ENCODE results near the gene ZNF439.
"Not testable (repeated sequence)": the region's sequence is repeated elsewhere in the genome, so short reads cannot be mapped to it uniquely, and the experiment has no call there.

ZNF439 gene
- 4.8 to 27.9 (median 8.0) reads per million in 9 experiments for total RNA-seq

GRCh38 chr19:11848594-11849469 lies at the start of gene ZNF439:
TSS of gene ZNF439 (plus strand) at chr19:11848726. CDS start at chr19:11848868, 142 bp downstream.
- Mint-ChIP-seq H3K4me1 (ENCODE audit: low read depth in 2 of 2) (peaks cover 9% of the 10 kb centered on the region in 2 donors), H3K27me3 (peaks cover 0 to 29% of the 10 kb centered on the region in 2 donors)
- peak; percentile 99 for ATAC-seq (replicated peaks)

GRCh38 chr19:11806354-11807098 lies 42.0 kb upstream of the ZNF439 start:
- no peak for ATAC-seq (replicated peaks)
- Mint-ChIP-seq H3K36me3 (ENCODE audit: insufficient read depth) (peaks cover 6% of the 10 kb centered on the region), H3K4me3 (no peak overlapping the region), H3K27ac (no peak overlapping the region), H3K27me3 (no peaks in the 10 kb centered on the region), H3K4me1 (ENCODE audit: low read depth in 2 of 2) (no peaks in the 10 kb centered on the region), H3K9me3 (peaks cover 1 to 7% of the 10 kb centered on the region in 2 donors)
- DNase-seq, result no peak

More at GRCh38 chr19:11848594-11849469, at the start of gene ZNF439:
- Mint-ChIP-seq H3K9me3 (peaks cover 0 to 4% of the 10 kb centered on the region in 2 donors), H3K27ac (peak within 1 kb of the TSS; percentile 49 to 59), H3K4me3 (peak within 1 kb of the TSS; percentile 79 to 80), H3K36me3 (ENCODE audit: insufficient read depth) (no peaks in the 10 kb centered on the region)
- peak; percentile 58 to 72 (median 60) for DNase-seq

- H3K9me3 Mint-ChIP-seq, result peaks cover 1 to 7% of the 10 kb centered on the region in 2 donors
- no peak overlapping the region for H3K4me3 Mint-ChIP-seq
- no peaks in the 10 kb centered on the region for H3K27me3 Mint-ChIP-seq
- no peak overlapping the region for H3K27ac Mint-ChIP-seq
- H3K4me1 Mint-ChIP-seq (ENCODE audit: low read depth in 2 of 2), result no peaks in the 10 kb centered on the region
- ATAC-seq (replicated peaks) (no peak), DNase-seq (no peak)
- H3K36me3 Mint-ChIP-seq (ENCODE audit: insufficient read depth), result peaks cover 6% of the 10 kb centered on the region
These were observed 41.5 kb upstream of the ZNF439 start for GRCh38 chr19:11807099-11807380.

GRCh38 chr19:11813703-11814028 lies 34.9 kb upstream of the ZNF439 start:
- DNase-seq (no peak), ATAC-seq (replicated peaks) (no peak)
- Mint-ChIP-seq H3K36me3 (ENCODE audit: insufficient read depth) (peaks cover 3% of the 10 kb centered on the region), H3K4me3 (peak overlapping the region; percentile 86 to 92), H3K4me1 (ENCODE audit: low read depth in 2 of 2) (peaks cover 11 to 24% of the 10 kb centered on the region in 2 donors), H3K27ac (peak overlapping the region; percentile 87 to 89), H3K27me3 (no peaks in the 10 kb centered on the region), H3K9me3 (no peaks in the 10 kb centered on the region)

GRCh38 chr19:11814029-11814699 lies 34.4 kb upstream of the ZNF439 start, which contains the start of gene ZNF440:
TSS of gene ZNF440 (plus strand) at chr19:11814273. CDS start at chr19:11814448, 175 bp downstream.
- H3K36me3 Mint-ChIP-seq (ENCODE audit: insufficient read depth), result peaks cover 3% of the 10 kb centered on the region
- no peaks in the 10 kb centered on the region for H3K27me3 Mint-ChIP-seq
- DNase-seq (peak; percentile 62 to 78 (median 65)), ATAC-seq (replicated peaks) (peak; percentile 99)
- H3K27ac Mint-ChIP-seq, result peak within 1 kb of the TSS; percentile 87 to 89
- H3K4me3 Mint-ChIP-seq, result peak within 1 kb of the TSS; percentile 86 to 92
- H3K9me3 Mint-ChIP-seq, result no peaks in the 10 kb centered on the region
- peaks cover 11 to 24% of the 10 kb centered on the region in 2 donors for H3K4me1 Mint-ChIP-seq (ENCODE audit: low read depth in 2 of 2)

- DNase-seq, result no peak
- Mint-ChIP-seq H3K4me3 (peak overlapping the region; percentile 86 to 92), H3K27ac (peak overlapping the region; percentile 87 to 89), H3K36me3 (ENCODE audit: insufficient read depth) (peaks cover 3% of the 10 kb centered on the region), H3K9me3 (no peaks in the 10 kb centered on the region), H3K4me1 (ENCODE audit: low read depth in 2 of 2) (peaks cover 11 to 24% of the 10 kb centered on the region in 2 donors), H3K27me3 (no peaks in the 10 kb centered on the region)
- ATAC-seq (replicated peaks), result no peak
These were observed 33.9 kb upstream of the ZNF439 start for GRCh38 chr19:11814700-11815035.

GRCh38 chr19:11821474-11822109 lies 26.9 kb upstream of the ZNF439 start:
- no peak overlapping the region for H3K27ac Mint-ChIP-seq

GRCh38 chr19:11828957-11829876 lies 19.3 kb upstream of the ZNF439 start:
- H3K9me3 Mint-ChIP-seq, result peaks cover 8 to 10% of the 10 kb centered on the region in 2 donors
- ATAC-seq (replicated peaks); H3K27me3 Mint-ChIP-seq; H3K27ac Mint-ChIP-seq; DNase-seq; H3K4me3 Mint-ChIP-seq; H3K4me1 Mint-ChIP-seq (ENCODE audit: low read depth in 2 of 2): not testable (repeated sequence)
- peaks cover 13% of the 10 kb centered on the region for H3K36me3 Mint-ChIP-seq (ENCODE audit: insufficient read depth)

More at GRCh38 chr19:11821474-11822109, 26.9 kb upstream of the ZNF439 start:
- Mint-ChIP-seq H3K36me3 (ENCODE audit: insufficient read depth) (peaks cover 3% of the 10 kb centered on the region), H3K4me3 (no peak overlapping the region), H3K9me3 (peaks cover 3 to 10% of the 10 kb centered on the region in 2 donors), H3K4me1 (ENCODE audit: low read depth in 2 of 2) (peaks cover 4 to 15% of the 10 kb centered on the region in 2 donors), H3K27me3 (no peaks in the 10 kb centered on the region)
- DNase-seq (no peak), ATAC-seq (replicated peaks) (no peak)

- Mint-ChIP-seq H3K27me3 (no peaks in the 10 kb centered on the region), H3K27ac (no peak overlapping the region), H3K36me3 (ENCODE audit: insufficient read depth) (peaks cover 13% of the 10 kb centered on the region), H3K9me3 (peaks cover 8 to 9% of the 10 kb centered on the region in 2 donors), H3K4me1 (ENCODE audit: low read depth in 2 of 2) (no peaks in the 10 kb centered on the region), H3K4me3 (no peak overlapping the region)
- ATAC-seq (replicated peaks) (no peak), DNase-seq (no peak)
These were observed 16.1 kb upstream of the ZNF439 start for GRCh38 chr19:11832253-11832912.

GRCh38 chr19:11833541-11833940 lies 15.0 kb upstream of the ZNF439 start:
- Mint-ChIP-seq H3K27ac (no peak overlapping the region), H3K4me3 (no peak overlapping the region), H3K27me3 (no peaks in the 10 kb centered on the region), H3K9me3 (peaks cover 8 to 9% of the 10 kb centered on the region in 2 donors), H3K36me3 (ENCODE audit: insufficient read depth) (peaks cover 13% of the 10 kb centered on the region), H3K4me1 (ENCODE audit: low read depth in 2 of 2) (no peaks in the 10 kb centered on the region)
- ATAC-seq (replicated peaks), result no peak
- no peak for DNase-seq

GRCh38 chr19:11835626-11836066 lies 12.9 kb upstream of the ZNF439 start:
- DNase-seq; H3K36me3 Mint-ChIP-seq (ENCODE audit: insufficient read depth); ATAC-seq (replicated peaks); H3K27me3 Mint-ChIP-seq; H3K9me3 Mint-ChIP-seq; H3K27ac Mint-ChIP-seq; H3K4me1 Mint-ChIP-seq (ENCODE audit: low read depth in 2 of 2); H3K4me3 Mint-ChIP-seq: not testable (repeated sequence)

GRCh38 chr19:11843722-11844121 lies 4.8 kb upstream of the ZNF439 start:
- no peaks in the 10 kb centered on the region for H3K36me3 Mint-ChIP-seq (ENCODE audit: insufficient read depth)
- H3K4me3 Mint-ChIP-seq, result no peak overlapping the region
- H3K4me1 Mint-ChIP-seq (ENCODE audit: low read depth in 2 of 2), result peaks cover 4% of the 10 kb centered on the region in 2 donors
- DNase-seq, result no peak
- H3K27ac Mint-ChIP-seq, result no peak overlapping the region
- no peak for ATAC-seq (replicated peaks)
- H3K9me3 Mint-ChIP-seq, result no peaks in the 10 kb centered on the region
- peaks cover 0 to 18% of the 10 kb centered on the region in 2 donors for H3K27me3 Mint-ChIP-seq

Measured in effector memory CD8-positive, alpha-beta T cell (primary cell).